Stimulated activated CD8-positive, alpha-beta memory T cell treated with anti-CD3 and anti-CD28 coated beads, Interleukin-15, amount 100 ng/mL, for 24 hours (primary cell): ENCODE data around the gene EFNA2.

Experiments
- DNase-seq: peaks from one replicate; pipeline ENCODE4 v3.0.0-alpha.2; 2020; ENCODE audit warnings: low read depth

Gene EFNA2

DNA sequence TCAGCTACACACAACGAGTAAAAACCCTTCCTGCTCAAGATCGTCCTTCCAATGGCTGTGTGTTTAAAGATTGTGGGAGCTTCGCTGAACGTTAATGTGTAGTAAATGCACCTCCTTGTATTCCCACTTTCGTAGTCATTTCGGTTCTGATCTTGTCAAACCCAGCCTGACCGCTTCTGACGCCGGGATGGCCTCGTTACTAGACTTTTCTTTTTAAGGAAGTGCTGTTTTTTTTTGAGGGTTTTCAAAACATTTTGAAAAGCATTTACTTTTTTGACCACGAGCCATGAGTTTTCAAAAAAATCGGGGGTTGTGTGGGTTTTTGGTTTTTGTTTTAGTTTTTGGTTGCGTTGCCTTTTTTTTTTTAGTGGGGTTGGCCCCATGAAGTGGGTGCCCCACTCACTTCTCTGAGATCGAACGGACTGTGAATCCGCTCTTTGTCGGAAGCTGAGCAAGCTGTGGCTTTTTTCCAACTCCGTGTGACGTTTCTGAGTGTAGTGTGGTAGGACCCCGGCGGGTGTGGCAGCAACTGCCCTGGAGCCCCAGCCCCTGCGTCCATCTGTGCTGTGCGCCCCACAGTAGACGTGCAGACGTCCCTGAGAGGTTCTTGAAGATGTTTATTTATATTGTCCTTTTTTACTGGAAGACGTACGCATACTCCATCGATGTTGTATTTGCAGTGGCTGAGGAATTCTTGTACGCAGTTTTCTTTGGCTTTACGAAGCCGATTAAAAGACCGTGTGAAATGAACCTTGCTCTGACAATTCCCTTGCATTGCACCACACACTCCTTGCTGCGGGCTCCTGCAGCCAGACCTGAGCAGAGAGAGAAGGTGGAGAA lies 13.0 kb upstream of the EFNA2 start:
- DNase-seq, result no peak

DNA sequence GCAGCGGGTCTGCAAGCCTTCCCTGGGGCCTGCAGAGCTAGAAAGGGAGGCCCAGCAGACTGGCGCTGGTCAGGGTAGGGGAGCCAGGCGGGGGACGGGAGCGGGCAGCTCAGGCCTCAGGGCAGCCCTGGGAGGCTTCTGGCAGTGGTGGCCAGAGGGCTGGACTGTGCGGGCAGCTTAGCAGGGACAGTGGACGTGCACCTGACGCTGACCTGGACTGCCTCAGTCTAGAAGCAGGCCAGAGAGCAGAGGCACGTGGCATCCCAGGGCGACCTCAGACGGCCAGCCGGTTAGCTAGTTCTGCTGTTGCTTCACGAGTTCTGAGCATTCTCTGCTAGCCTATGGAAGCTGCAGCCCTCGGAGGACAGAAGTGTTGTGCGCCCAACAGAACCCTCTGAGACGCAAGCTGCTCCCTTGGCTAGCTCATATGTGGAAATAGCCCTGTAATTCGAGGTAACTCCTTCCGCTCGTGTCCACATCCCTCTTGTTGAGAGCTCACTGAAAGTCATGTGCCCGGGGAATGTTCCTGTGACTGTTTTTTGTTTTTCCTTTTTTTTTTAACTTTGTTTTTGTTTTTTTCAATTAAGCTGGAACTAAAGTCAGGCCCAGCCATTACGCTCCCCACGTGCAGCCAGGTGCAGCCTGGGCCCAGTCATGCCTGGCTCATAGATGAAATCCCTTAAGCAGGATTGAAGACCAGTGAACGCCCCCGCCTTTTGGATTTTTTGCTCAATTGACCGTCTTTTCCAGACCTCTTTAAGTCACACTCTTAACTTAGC lies 12.2 kb upstream of the EFNA2 start:
- DNase-seq, result no peak

DNA sequence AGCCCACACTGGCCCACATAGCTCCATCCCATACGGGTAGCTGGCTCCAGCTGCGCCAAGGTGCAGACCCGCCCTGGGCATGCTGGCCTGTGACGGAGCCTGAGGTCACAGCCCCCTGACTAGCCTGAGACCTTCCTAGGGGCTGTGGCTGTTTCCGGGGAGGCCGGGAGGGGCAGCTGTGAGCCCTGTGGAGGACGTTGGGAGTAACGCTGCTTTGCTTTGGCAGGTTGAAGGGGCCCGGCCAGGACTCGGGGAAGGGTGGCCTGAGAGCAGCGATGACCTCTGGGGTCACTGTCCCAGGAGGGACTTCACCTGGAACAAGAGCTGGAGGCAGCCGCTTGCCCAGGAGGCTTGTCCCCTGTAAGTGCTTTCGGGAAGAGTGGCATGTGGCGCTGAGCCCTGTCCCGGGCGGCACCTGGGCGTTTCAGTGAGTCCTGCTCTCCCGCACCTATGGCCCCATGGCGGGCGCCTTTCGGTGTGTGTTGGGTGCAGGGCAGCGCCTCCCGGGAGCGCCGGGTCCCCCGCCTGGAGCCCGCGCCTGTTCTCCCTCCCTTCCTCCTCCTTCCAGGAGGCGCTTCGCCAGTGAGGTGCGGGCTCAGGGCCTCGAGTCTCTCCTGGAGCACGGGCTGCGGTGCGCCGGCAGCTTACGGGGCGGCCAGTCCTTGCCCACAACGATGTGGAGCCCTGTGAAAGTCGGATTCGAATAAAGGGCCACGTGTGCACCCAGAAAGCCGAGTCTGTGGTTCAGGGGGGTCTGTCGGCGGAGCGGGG lies 11.4 kb upstream of the EFNA2 start:
- DNase-seq, result no peak

DNA sequence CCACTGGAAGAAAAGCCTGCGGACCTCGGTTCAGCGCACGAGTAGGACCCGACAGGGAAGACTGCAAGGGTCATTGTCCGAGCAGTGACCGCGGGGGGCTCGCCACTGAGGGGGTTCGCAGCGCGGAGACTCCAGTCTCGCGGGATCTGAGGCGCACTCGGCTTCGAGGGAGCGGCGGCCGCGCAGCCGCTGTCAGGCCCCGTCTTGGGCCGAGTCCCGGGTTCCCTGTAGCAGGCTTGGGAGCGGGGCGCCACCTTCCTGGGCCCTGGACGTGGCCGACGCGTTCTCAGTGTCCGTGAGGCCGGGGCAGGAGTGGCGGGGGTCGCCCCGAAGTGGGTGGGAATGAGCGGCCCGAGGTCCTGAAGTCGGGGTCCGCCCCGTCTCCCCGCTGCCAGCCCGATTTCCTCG lies 10.8 kb upstream of the EFNA2 start:
- DNase-seq, result no peak

DNA sequence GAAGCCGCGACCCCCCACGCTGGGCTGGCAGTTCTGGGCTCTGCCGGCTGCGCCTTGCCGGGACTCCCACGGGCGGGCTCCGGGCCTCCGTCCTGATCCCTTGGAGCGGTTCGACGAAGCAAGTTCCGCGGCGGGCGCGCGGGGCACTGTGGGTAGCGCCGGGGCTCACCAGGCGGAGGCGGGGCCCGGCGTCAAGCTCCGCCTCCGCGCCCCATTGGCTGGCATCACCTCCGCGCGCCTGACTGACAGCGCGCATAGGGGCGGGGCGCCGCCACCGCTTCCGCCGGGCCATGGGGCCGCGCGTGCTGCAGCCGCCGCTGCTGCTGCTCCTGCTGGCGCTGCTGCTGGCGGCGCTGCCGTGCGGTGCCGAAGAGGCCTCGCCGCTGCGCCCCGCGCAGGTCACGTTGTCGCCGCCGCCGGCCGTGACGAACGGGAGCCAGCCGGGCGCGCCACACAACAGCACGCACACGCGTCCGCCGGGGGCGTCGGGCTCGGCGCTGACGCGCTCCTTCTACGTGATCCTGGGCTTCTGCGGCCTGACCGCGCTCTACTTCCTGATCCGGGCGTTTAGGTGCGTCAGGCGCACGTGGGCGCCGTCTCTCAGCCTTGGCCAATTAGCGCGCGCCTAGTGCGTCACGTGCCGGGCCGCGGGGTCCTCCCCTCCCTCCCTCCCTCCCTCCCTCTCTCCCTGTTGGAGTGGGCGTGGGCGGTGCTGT lies 10.3 kb upstream of the EFNA2 start, which contains the start of gene FAM174C:
TSS of gene FAM174C (plus strand) at position 271 of the 716 bp plus-strand sequence. CDS start at position 291, 20 bp downstream.
- DNase-seq, result peak; percentile 92

DNA sequence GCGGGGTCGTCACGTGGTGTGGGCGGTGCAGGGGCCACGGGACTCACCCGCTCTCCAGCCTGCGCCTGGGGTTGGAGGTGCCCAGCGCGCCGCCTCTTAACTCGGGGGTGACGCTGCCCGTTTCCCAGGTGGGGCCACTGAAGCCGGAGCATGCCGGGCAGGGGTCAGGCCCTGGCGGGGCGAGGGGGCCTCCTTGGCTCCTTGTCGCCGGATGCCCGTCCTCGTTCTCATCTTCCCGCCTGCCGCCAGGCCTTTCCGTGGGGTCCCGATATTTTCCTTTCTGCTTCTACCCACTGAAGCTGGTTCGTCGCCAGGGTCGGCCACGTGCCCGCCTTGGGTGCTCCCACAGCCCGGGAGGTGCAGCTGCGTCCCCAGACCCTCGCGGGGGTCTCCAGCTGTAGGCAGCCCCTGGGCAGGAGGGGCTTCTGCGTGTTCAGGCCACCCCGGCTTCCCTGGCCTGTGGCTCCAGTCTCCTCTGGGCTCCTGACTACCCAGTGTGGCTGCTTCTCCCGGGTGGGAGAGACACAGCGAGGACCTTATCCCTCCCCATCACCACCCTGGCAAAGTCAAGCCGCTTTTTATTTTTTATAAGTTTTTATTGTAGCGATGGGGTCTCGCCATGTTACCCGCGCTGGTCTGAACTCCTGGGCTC lies 9.6 kb upstream of the EFNA2 start:
- no peak for DNase-seq

DNA sequence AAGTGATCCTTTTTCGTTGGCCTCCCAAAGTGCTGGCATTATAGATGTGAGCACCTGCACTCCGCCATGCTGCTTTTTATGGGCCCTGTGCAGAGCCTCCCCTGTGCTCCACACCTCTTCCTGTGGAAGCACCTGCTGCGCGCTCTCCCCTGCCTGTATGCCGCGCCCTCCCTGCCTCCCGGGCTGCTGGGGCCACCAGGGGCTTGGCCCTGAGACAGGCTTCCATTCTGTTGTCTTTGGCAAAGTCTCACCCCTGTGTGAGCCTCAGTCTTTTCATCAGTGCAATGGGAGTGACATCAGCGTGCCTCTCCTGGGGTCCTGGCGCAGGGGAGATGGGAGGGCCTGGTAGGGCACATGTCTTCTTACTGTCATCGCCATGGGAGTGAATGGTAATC lies 9.0 kb upstream of the EFNA2 start:
- no peak for DNase-seq

DNA sequence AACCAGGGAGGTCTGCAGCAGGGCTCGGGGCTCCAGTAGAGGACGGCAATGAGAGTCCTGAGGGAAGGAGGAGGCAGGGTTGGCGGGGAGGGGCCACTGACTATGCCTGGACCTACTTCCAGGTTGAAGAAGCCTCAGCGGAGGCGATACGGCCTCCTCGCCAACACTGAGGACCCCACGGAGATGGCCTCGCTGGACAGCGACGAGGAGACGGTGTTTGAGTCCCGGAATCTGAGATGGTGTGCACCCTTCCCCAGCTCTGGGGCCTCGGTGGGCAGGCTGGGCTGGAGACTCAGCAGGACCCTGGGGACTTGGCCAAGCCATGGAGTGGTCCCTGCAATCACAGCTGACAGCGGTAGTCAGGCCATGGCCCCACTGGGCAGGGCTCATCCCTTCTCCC lies 8.6 kb upstream of the EFNA2 start:
- DNase-seq, result no peak

DNA sequence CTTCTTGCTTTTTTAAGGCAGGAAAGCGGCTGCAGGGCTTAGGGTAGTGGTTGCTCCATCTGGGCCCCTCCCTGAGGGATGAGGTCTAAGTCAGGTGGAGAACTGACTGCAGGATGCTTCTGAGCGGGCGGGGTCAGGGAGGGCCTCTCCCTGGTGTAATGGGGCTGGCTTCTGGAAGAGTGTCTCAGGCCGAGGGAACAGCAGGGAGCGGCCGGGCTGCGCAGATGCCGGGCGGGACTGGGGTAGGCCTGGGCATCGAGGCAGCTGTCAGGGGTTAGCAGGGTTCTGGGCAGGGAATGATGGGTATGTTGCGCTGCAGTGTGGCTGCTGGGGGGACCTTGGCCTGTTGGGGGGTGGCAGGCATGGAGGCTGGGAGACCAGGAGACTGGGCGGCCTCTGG lies 7.6 kb upstream of the EFNA2 start:
- no peak for DNase-seq

DNA sequence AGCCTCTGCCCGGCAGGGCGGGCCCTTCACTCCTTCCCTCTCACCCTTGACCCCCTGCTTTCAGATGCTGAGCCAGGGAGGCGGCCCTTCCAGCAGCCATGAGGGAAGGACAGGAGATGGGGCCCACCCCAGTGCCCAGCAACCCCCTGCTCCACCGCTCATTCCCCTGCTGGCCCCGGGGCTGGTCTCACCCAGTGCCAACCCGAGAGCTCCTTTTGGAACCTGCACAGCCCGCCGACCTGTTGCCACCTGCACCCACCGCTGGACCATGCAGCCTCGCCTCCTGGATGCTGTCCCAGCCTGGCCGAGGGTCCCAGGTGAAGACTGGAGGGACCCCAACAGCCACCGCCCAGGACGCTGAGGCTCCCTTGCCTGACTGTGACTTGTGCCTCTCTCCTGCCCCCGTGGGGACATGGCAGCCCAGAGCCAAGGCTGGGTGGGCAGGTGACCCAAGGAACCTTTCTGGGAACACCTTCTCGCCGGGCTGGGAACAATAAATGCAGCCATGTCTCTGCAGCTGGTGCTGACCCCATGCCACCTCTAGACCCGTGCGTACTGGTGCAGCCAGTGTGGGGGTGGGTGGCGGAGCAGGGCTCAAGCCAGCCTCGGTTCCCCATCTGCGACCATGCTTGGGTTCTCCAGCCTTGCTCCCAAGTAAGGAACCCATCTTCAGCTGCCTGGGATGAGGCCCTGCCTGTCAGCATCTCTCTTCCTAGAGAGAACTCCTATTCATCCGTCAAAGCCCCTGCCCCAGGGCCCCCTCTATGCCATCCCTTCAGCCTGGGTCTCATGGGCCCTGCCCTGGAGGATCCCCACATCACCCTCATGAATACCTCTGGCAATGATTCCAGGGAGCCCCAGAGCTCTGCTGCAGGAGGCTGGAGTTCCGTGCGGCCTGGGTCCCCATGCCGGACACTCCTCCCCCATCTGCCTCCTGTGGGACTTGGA lies 6.7 kb upstream of the EFNA2 start:
- DNase-seq, result no peak

DNA sequence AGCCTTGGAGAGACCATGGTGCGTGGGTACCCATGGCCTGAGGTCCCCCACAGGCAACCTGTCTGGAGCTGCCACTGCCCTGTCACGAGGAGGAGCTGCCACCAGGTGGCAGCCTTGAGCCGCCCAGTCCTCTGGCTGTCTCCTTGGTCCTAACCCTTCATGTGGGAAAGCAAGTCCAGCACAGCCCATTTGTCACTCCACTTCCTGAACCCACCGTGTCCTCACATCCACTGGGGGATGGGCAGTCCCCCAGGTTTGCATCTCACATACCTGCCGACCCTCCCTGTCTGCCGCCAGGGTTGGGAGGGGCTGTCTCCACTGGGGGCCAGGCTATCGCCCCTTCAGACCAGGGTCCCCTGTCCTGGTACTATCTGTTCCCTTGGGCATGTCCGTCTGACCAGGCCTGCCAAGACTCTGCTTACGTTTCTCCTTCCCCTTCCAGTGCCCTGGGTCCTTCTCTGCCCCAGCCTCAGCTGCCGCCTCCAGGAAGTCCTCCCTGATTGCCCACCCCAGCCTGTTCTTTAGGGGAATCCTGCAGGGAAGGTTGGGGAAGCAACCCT lies 5.8 kb upstream of the EFNA2 start:
- peak; percentile 68 for DNase-seq

DNA sequence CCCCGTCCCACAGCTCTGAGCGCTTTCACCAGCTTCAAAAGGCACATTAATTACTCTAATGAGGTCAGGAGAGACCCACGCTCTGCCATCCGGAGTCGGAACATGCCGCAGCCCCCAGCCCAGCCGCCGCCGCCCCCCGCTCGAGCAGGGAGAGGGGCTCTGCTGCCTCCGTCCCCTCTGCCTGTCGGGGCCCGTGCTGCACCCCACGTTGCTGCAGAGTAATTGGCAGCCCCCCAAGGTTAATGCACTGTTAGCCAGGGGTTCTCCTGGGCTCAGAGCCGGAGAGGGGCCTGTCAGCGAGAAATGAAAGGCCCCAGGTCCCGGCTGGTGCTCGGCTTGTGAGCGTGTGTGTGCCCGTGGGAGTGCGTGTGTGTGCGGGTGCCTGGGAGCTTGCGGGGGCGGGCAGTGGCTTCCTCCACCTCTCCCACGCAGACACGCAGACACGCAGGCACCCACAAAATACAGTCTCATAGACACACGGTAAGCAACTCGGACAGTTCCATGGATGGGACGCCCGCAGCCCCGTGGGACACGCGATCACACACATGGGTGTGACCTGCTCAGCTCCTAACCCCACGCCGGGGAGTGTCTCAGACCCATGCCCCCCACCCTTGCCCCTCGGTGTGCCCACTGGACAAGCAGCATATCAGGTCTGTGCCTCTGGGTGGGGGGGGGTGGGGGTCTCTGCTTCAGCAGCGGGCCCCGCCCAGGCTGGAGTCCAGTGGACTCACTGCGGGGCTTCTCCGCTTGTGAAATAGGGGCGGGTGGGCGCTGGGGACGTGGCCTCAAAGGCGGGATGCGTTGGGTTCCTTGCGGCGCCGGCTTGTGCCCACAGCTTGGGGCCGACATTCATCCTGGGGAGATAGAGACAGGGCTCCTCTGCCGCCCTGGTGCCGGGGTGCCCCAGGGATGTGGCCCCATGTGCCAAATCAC lies 4.8 kb upstream of the EFNA2 start:
- no peak for DNase-seq

DNA sequence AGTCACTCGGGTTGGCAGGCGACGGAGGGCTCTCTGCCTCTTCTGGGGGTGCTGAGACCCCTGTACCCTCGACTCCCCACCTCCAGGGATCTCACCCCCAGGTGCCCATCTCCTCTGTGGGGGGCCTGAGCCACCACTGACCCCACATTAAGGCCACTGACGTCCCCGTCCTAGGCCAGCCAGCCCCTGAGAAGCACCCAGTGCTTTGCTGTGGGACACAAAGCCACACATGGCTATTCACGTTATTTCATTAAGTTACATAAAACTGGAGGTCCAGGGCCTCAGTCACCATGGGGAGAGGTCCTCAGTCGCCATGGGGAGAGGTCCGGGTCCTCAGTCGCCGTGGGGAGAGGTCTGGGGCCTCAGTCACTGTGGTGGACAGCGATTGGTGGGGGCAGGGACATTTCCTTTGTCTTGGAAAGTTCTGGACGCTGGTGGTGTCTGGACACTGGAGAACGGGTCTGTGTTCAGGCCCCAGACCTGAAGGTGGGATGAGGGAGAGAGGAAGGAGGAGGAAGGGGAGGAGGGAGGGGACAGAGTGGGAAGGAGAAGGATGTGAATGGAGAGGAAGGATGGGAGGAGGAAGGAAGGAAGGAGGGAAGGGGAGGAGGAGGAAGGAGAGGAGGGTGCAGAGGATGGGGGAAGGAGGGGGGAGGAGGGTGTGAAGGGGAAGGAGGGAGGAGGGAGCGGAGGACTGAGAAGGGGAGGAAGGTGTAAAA lies 3.9 kb upstream of the EFNA2 start:
- DNase-seq, result no peak

DNA sequence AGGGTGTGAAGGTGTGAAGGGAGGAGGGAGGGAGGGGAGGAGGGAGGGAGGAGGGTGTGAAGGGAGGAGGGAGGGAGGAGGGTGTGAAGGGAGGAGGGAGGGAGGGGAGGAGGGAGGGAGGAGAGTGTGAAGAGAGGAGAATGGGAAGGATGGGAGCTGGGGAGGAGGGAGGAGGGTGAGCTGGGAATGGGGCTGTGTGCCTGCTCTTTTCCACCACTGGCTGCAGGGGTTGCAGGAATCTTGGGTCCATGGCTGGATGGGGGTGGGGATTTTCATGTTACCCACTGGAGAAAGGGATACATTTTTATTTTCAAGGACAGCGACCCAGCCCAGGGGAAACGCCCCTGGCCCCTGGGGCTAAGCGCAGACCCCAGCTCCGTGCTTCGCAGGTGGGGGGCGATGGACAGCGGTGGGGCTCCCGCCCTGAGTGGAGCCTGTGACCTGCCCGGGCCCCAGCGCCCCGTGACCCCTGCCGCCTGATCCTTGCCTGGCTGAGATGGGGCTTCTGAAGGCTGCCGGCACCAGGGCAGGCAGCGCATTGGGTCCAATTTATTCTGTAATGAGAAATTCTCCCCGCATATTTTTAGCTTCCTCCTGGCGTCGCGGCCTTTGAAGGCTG lies 3.0 kb upstream of the EFNA2 start:
- DNase-seq, result no peak

DNA sequence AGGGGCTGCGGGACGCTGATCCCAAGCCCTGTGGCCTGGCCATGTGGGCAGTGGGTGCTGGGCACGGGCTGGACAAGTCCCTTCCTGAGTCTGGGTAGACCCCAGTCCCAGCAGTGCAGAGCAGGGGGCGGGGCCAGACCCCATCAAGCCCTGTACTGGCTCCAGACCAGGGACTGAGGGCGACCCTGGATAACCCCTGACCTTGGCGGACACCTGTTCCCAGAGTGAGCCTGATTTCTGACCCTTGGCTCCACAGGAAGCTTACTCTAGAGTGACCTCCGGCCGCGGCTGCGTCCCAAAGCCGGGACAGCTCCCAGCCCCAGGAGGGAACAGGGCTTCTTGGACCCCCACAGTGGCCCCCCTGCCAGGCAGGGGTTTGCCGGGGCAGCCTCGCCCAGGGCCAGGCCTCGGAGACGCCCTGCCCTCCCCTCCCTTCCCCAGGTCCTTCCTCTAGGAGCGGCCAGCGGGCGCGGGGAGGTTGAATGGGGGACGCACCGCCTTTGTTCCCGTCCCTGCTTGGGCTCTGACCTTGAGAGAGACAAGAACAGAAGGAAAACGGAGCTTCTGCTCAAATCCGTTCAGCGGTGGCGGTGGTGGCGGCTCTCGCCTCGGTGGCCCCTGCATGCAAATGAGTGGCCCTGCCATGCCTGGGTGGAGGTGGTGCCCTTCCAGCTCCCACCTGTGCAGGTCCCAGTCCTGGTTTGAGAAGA lies 2.3 kb upstream of the EFNA2 start:
- DNase-seq, result no peak

DNA sequence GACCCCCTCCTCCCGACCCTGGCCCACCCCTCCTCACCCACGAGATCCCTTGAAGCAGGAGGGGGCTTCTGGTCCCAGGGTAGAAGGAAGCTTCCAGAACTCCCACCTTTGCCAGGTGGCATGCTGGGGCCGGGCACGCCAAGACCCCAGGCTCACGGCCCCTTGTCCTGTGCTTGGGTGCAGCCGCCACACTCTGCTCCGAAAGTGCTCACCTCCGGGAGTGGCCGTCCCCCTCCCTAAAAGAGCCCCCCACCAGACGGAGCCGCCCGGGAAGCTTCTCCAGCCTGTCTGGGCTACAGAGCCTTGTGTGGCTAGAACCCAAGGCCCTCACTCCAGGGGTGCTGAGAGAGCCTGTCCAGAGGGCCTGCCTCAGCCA lies 1.8 kb upstream of the EFNA2 start:
- DNase-seq, result no peak
